ENCODE results near the gene PTX4.
A peak's percentile ranks its signal among the peaks of the same experiment; 100 is the strongest.

PTX4 gene

GRCh38 chr16:1498899-1499676, 10.3 kb upstream of the PTX4 start:
- Mint-ChIP-seq H3K4me3 (no peak overlapping the region), H3K9me3 (no peaks in the 10 kb centered on the region), H3K27me3 (no peaks in the 10 kb centered on the region), H3K36me3 (ENCODE audit: low read depth) (peaks cover 30% of the 10 kb centered on the region), H3K27ac (no peak overlapping the region), H3K4me1 (ENCODE audit: low read depth) (peaks cover 12% of the 10 kb centered on the region)

- no peaks in the 10 kb centered on the region for H3K9me3 Mint-ChIP-seq
- peaks cover 25% of the 10 kb centered on the region for H3K4me1 Mint-ChIP-seq (ENCODE audit: low read depth)
- H3K27ac Mint-ChIP-seq, result no peak overlapping the region
- no peak overlapping the region for H3K4me3 Mint-ChIP-seq
- H3K27me3 Mint-ChIP-seq, result no peaks in the 10 kb centered on the region
- peaks cover 19% of the 10 kb centered on the region for H3K36me3 Mint-ChIP-seq (ENCODE audit: low read depth)
Observed at GRCh38 chr16:1497014-1497598, 8.4 kb upstream of the PTX4 start.

GRCh38 chr16:1496464-1496863, 7.7 kb upstream of the PTX4 start:
- Mint-ChIP-seq H3K27me3 (no peaks in the 10 kb centered on the region), H3K36me3 (ENCODE audit: low read depth) (peaks cover 14% of the 10 kb centered on the region), H3K27ac (no peak overlapping the region), H3K9me3 (no peaks in the 10 kb centered on the region), H3K4me3 (no peak overlapping the region), H3K4me1 (ENCODE audit: low read depth) (peaks cover 25% of the 10 kb centered on the region)

- Mint-ChIP-seq H3K4me1 (ENCODE audit: low read depth) (peaks cover 25% of the 10 kb centered on the region), H3K36me3 (ENCODE audit: low read depth) (peaks cover 13% of the 10 kb centered on the region), H3K9me3 (no peaks in the 10 kb centered on the region), H3K27me3 (no peaks in the 10 kb centered on the region), H3K4me3 (no peak overlapping the region), H3K27ac (no peak overlapping the region)
Observed at GRCh38 chr16:1495889-1496262, 7.1 kb upstream of the PTX4 start.

- Mint-ChIP-seq H3K27ac (no peak overlapping the region), H3K4me1 (ENCODE audit: low read depth) (peaks cover 25% of the 10 kb centered on the region), H3K9me3 (no peaks in the 10 kb centered on the region), H3K4me3 (no peak overlapping the region), H3K27me3 (no peaks in the 10 kb centered on the region), H3K36me3 (ENCODE audit: low read depth) (peaks cover 13% of the 10 kb centered on the region)
Observed at GRCh38 chr16:1495211-1495888, 6.6 kb upstream of the PTX4 start.

- Mint-ChIP-seq H3K4me1 (ENCODE audit: low read depth) (peaks cover 25% of the 10 kb centered on the region), H3K4me3 (peak overlapping the region; percentile 88), H3K27me3 (no peaks in the 10 kb centered on the region), H3K36me3 (ENCODE audit: low read depth) (peaks cover 13% of the 10 kb centered on the region), H3K9me3 (no peaks in the 10 kb centered on the region), H3K27ac (peak overlapping the region; percentile 78)
Observed at GRCh38 chr16:1494711-1495110, 6.0 kb upstream of the PTX4 start.

- H3K27me3 Mint-ChIP-seq, result no peaks in the 10 kb centered on the region
- H3K4me1 Mint-ChIP-seq (ENCODE audit: low read depth), result peaks cover 25% of the 10 kb centered on the region
Observed at GRCh38 chr16:1494129-1494640, 5.4 kb upstream of the PTX4 start.

GRCh38 chr16:1493746-1494094, 5.0 kb upstream of the PTX4 start:
- H3K9me3 Mint-ChIP-seq, result no peaks in the 10 kb centered on the region
- peak overlapping the region; percentile 88 for H3K4me3 Mint-ChIP-seq
- H3K27me3 Mint-ChIP-seq, result no peaks in the 10 kb centered on the region

More at GRCh38 chr16:1494129-1494640, 5.4 kb upstream of the PTX4 start:
- Mint-ChIP-seq H3K27ac (peak overlapping the region; percentile 78), H3K9me3 (no peaks in the 10 kb centered on the region), H3K4me3 (peak overlapping the region; percentile 88), H3K36me3 (ENCODE audit: low read depth) (peaks cover 13% of the 10 kb centered on the region)

GRCh38 chr16:1492923-1493745, 4.4 kb upstream of the PTX4 start, which contains the start of gene TELO2:
Gene TELO2, plus strand, starts transcription at chr16:1493360. Its CDS starts 922 bp downstream, at chr16:1494282.
- peak within 1 kb of the TSS; percentile 97 for H3K27ac Mint-ChIP-seq
- H3K4me3 Mint-ChIP-seq, result peak within 1 kb of the TSS; percentile 88
- H3K4me1 Mint-ChIP-seq (ENCODE audit: low read depth), result peaks cover 25% of the 10 kb centered on the region
- peaks cover 6% of the 10 kb centered on the region for H3K36me3 Mint-ChIP-seq (ENCODE audit: low read depth)
- H3K9me3 Mint-ChIP-seq, result no peaks in the 10 kb centered on the region
- H3K27me3 Mint-ChIP-seq, result no peaks in the 10 kb centered on the region

More at GRCh38 chr16:1493746-1494094, 5.0 kb upstream of the PTX4 start:
- peaks cover 25% of the 10 kb centered on the region for H3K4me1 Mint-ChIP-seq (ENCODE audit: low read depth)
- peaks cover 12% of the 10 kb centered on the region for H3K36me3 Mint-ChIP-seq (ENCODE audit: low read depth)
- peak overlapping the region; percentile 78 for H3K27ac Mint-ChIP-seq

- H3K4me3 Mint-ChIP-seq, result peak overlapping the region; percentile 88
- peaks cover 25% of the 10 kb centered on the region for H3K4me1 Mint-ChIP-seq (ENCODE audit: low read depth)
- no peaks in the 10 kb centered on the region for H3K9me3 Mint-ChIP-seq
- H3K27me3 Mint-ChIP-seq, result no peaks in the 10 kb centered on the region
- H3K36me3 Mint-ChIP-seq (ENCODE audit: low read depth), result peaks cover 5% of the 10 kb centered on the region
- peak overlapping the region; percentile 97 for H3K27ac Mint-ChIP-seq
Observed at GRCh38 chr16:1492082-1492922, 3.6 kb upstream of the PTX4 start.

- Mint-ChIP-seq H3K27me3 (no peaks in the 10 kb centered on the region), H3K9me3 (no peaks in the 10 kb centered on the region), H3K4me1 (ENCODE audit: low read depth) (peaks cover 25% of the 10 kb centered on the region), H3K27ac (no peak overlapping the region), H3K36me3 (ENCODE audit: low read depth) (no peaks in the 10 kb centered on the region), H3K4me3 (no peak overlapping the region)
Observed at GRCh38 chr16:1491327-1491726, 2.6 kb upstream of the PTX4 start.

GRCh38 chr16:1489077-1489476, 333 bp upstream of the PTX4 start:
- Mint-ChIP-seq H3K27me3 (no peaks in the 10 kb centered on the region), H3K27ac (no peak overlapping the region), H3K4me1 (ENCODE audit: low read depth) (peaks cover 13% of the 10 kb centered on the region), H3K4me3 (no peak overlapping the region), H3K36me3 (ENCODE audit: low read depth) (no peaks in the 10 kb centered on the region), H3K9me3 (no peaks in the 10 kb centered on the region)

- no peaks in the 10 kb centered on the region for H3K27me3 Mint-ChIP-seq
- no peaks in the 10 kb centered on the region for H3K9me3 Mint-ChIP-seq
- no peak overlapping the region for H3K27ac Mint-ChIP-seq
- H3K36me3 Mint-ChIP-seq (ENCODE audit: low read depth), result no peaks in the 10 kb centered on the region
- peaks cover 9% of the 10 kb centered on the region for H3K4me1 Mint-ChIP-seq (ENCODE audit: low read depth)
- H3K4me3 Mint-ChIP-seq, result no peak overlapping the region
Observed at GRCh38 chr16:1488054-1488601, 616 bp downstream of the PTX4 start.
